Hair follicle dermal papilla cell (primary cell): ENCODE data around the gene SLC11A2. TPM values are rescaled to one million over a fixed set of nuclear protein-coding genes. Genes with fewer than 3 reads are reported as not detected.

ENCODE experiments used
- small RNA-seq: library from RNA; depleted of rRNA; stranded (forward); fragments of <200 nt; gene quantifications from one replicate; pipeline ENCODE3, GENCODE V24; 2012
- total RNA-seq: library from RNA; depleted of rRNA; stranded (reverse); fragments of >200 nt; gene quantifications from 2 replicates; pipeline ENCODE4 v1.2.3, GENCODE V29; 2012

The SLC11A2 gene
- total RNA-seq: 62.9 and 64.4 TPM in 2 replicates

GRCh38 chr12:51025836-51026638 lies at the start of gene SLC11A2:
TSS of gene SLC11A2 (minus strand) at chr12:51026384. CDS start at chr12:51010728, 15,656 bp downstream.

DNA sequence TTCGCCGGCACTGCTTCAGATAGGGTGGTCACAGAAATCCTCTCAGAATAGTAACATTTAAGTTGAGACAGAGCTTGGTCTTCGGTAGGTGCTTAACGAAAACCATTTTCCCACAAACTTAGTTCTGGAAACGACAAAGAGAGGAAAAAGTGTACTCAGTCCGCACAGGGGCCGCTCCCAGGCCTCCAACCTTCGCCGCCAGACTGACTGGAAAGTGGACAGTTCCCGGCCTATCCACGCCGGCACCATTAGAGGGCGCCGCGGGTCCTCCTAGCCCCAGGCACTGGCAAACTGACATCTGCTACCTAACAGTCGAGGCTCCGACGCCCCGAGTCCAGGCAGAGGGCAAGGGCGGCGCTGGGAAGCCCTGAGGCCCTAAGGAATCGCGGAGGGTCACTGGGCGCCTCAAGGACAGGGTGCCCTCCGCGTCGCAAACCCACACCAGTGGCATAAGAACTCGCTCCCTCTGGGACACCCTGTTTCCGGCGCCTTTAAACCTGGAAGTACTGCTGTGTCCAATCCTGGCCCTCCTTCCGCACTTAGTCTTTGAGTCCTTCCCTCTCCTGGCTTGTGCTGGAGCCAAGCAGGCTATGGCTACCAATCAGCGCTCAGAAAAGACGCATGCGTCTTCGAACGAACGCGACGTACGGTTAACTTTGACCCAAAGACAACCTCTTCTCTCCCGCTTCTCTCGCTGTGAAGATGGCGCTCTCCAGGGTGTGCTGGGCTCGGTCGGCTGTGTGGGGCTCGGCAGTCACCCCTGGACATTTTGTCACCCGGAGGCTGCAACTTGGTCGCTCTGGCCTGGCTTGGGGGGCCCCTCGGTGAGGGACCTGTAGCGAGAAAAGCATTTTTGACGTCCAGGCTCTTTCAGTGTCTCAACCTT lies 21.7 kb upstream of the SLC11A2 start, which contains the start of gene LETMD1:
TSS of gene LETMD1 (plus strand) at position 673 of the 886 bp plus-strand sequence. CDS start at position 703, 30 bp downstream.

GRCh38 chr12:50952510-50952909 lies 73.7 kb downstream of the SLC11A2 start, which contains the start of gene HIGD1C:
TSS of gene HIGD1C (plus strand) at chr12:50952544. CDS start at chr12:50953999, 1,455 bp downstream.

Small RNA genes lying within 50 kb of the gene (small RNA-seq; reads per million reads assigned to genes)
- gene AC008121.1 (not detected), gene RF00019 (not detected), gene RNU6-1273P (not detected), gene RNU6-87P (not detected)

Other genes with a start within 250 kb of the SLC11A2 start
- gene TMPRSS12, start 183.5 kb downstream of the SLC11A2 start, total RNA-seq: not detected in 2 replicates
- gene HIGD1C, start 73.8 kb downstream of the SLC11A2 start, total RNA-seq: not detected in 2 replicates
- 40.0 and 40.9 TPM in 2 replicates for gene LETMD1, start 21.9 kb upstream of the SLC11A2 start, total RNA-seq
- gene CSRNP2, start 57.2 kb upstream of the SLC11A2 start, total RNA-seq: 23.0 and 25.0 TPM in 2 replicates
- 9.6 and 11.5 TPM in 2 replicates for gene TFCP2, start 146.8 kb upstream of the SLC11A2 start, total RNA-seq
- gene POU6F1, start 191.7 kb upstream of the SLC11A2 start, total RNA-seq: 8.7 and 11.5 TPM in 2 replicates
- gene DAZAP2, start 212.4 kb upstream of the SLC11A2 start, total RNA-seq: 137 and 144 TPM in 2 replicates
- 31.5 TPM in 2 replicates for gene SMAGP, start 244.0 kb upstream of the SLC11A2 start, total RNA-seq